T-helper 2 cell treated with Interferon-gamma antibody and Interleukin-4, amounts not matched to agents 5 μg/mL and 100 μg/mL, for 36 hours (primary cell): Measurements from ENCODE around the gene EXD3.
"Not testable (repeated sequence)": the region's sequence is repeated elsewhere in the genome, so short reads cannot be mapped to it uniquely, and the experiment has no call there.

ENCODE experiments used
- DNase-seq: peaks from one replicate; pipeline ENCODE4 v3.0.0; 2021; ENCODE audit warnings: low spot score
- H3K27ac Mint-ChIP-seq: one replicate; pipeline ENCODE4 v1.8.0; 2021; ENCODE audit warnings: mild to moderate bottlenecking, mixed read lengths
- H3K27me3 Mint-ChIP-seq: one replicate; pipeline ENCODE4 v1.8.0; 2021; ENCODE audit warnings: low read depth, mixed read lengths
- H3K36me3 Mint-ChIP-seq: one replicate; pipeline ENCODE4 v1.8.0; 2021; ENCODE audit warnings: low read depth, mixed read lengths
- H3K4me1 Mint-ChIP-seq: one replicate; pipeline ENCODE4 v1.8.0; 2021; ENCODE audit warnings: low read depth, mixed read lengths
- H3K4me3 Mint-ChIP-seq: one replicate; pipeline ENCODE4 v1.8.0; 2022; ENCODE audit warnings: mild to moderate bottlenecking, moderate library complexity, mixed read lengths
- H3K9me3 Mint-ChIP-seq: one replicate; pipeline ENCODE4 v1.8.0; 2021; ENCODE audit warnings: mixed read lengths

Gene EXD3

GRCh38 chr9:137386507-137387113 lies 36.4 kb downstream of the EXD3 start:
- not testable (repeated sequence) for H3K27ac Mint-ChIP-seq, H3K36me3 Mint-ChIP-seq, H3K4me3 Mint-ChIP-seq, H3K27me3 Mint-ChIP-seq, H3K4me1 Mint-ChIP-seq, H3K9me3 Mint-ChIP-seq, DNase-seq

- Mint-ChIP-seq H3K4me3 (no peak overlapping the region), H3K36me3 (no peaks in the 10 kb centered on the region), H3K27ac (no peak overlapping the region), H3K27me3 (no peaks in the 10 kb centered on the region), H3K4me1 (no peaks in the 10 kb centered on the region), H3K9me3 (no peaks in the 10 kb centered on the region)
- DNase-seq = no peak
These were observed 37.8 kb downstream of the EXD3 start for GRCh38 chr9:137385061-137385655.

GRCh38 chr9:137383784-137384756 lies 38.9 kb downstream of the EXD3 start:
- no peak overlapping the region for H3K27ac Mint-ChIP-seq
- DNase-seq = no peak
- H3K4me1 Mint-ChIP-seq = no peaks in the 10 kb centered on the region
- no peaks in the 10 kb centered on the region for H3K27me3 Mint-ChIP-seq
- H3K9me3 Mint-ChIP-seq = no peaks in the 10 kb centered on the region
- H3K36me3 Mint-ChIP-seq = no peaks in the 10 kb centered on the region
- no peak overlapping the region for H3K4me3 Mint-ChIP-seq

GRCh38 chr9:137383081-137383783 lies 39.7 kb downstream of the EXD3 start:
- Mint-ChIP-seq H3K27me3 (no peaks in the 10 kb centered on the region), H3K4me3 (no peak overlapping the region), H3K9me3 (no peaks in the 10 kb centered on the region), H3K4me1 (no peaks in the 10 kb centered on the region), H3K27ac (no peak overlapping the region), H3K36me3 (no peaks in the 10 kb centered on the region)
- DNase-seq = no peak

GRCh38 chr9:137382444-137383080 lies 40.4 kb downstream of the EXD3 start:
- Mint-ChIP-seq H3K4me1 (no peaks in the 10 kb centered on the region), H3K27me3 (no peaks in the 10 kb centered on the region), H3K9me3 (no peaks in the 10 kb centered on the region), H3K4me3 (no peak overlapping the region), H3K27ac (no peak overlapping the region), H3K36me3 (no peaks in the 10 kb centered on the region)
- no peak for DNase-seq

GRCh38 chr9:137381501-137382443 lies 41.2 kb downstream of the EXD3 start:
- DNase-seq = no peak
- H3K4me1 Mint-ChIP-seq = no peaks in the 10 kb centered on the region
- H3K27ac Mint-ChIP-seq = no peak overlapping the region
- H3K27me3 Mint-ChIP-seq = no peaks in the 10 kb centered on the region
- no peaks in the 10 kb centered on the region for H3K9me3 Mint-ChIP-seq
- H3K4me3 Mint-ChIP-seq = no peak overlapping the region
- no peaks in the 10 kb centered on the region for H3K36me3 Mint-ChIP-seq

GRCh38 chr9:137380606-137381005 lies 42.4 kb downstream of the EXD3 start:
- Mint-ChIP-seq H3K27ac (no peak overlapping the region), H3K36me3 (no peaks in the 10 kb centered on the region), H3K9me3 (no peaks in the 10 kb centered on the region), H3K4me3 (no peak overlapping the region), H3K4me1 (no peaks in the 10 kb centered on the region), H3K27me3 (no peaks in the 10 kb centered on the region)
- DNase-seq = no peak

GRCh38 chr9:137380171-137380570 lies 42.8 kb downstream of the EXD3 start:
- Mint-ChIP-seq H3K4me3 (no peak overlapping the region), H3K9me3 (no peaks in the 10 kb centered on the region), H3K27me3 (no peaks in the 10 kb centered on the region), H3K36me3 (no peaks in the 10 kb centered on the region), H3K4me1 (no peaks in the 10 kb centered on the region), H3K27ac (no peak overlapping the region)
- DNase-seq = no peak

- H3K27ac Mint-ChIP-seq = no peak overlapping the region
- no peaks in the 10 kb centered on the region for H3K4me1 Mint-ChIP-seq
These were observed 43.2 kb downstream of the EXD3 start for GRCh38 chr9:137379761-137380161.

GRCh38 chr9:137378688-137379410 lies 44.1 kb downstream of the EXD3 start:
- DNase-seq, H3K27ac Mint-ChIP-seq, H3K4me3 Mint-ChIP-seq, H3K4me1 Mint-ChIP-seq, H3K27me3 Mint-ChIP-seq, H3K36me3 Mint-ChIP-seq, H3K9me3 Mint-ChIP-seq: not testable (repeated sequence)

More at GRCh38 chr9:137379761-137380161, 43.2 kb downstream of the EXD3 start:
- Mint-ChIP-seq H3K9me3 (no peaks in the 10 kb centered on the region), H3K27me3 (no peaks in the 10 kb centered on the region), H3K4me3 (no peak overlapping the region), H3K36me3 (no peaks in the 10 kb centered on the region)
- no peak for DNase-seq

- no peaks in the 10 kb centered on the region for H3K9me3 Mint-ChIP-seq
- H3K36me3 Mint-ChIP-seq = no peaks in the 10 kb centered on the region
- DNase-seq = no peak
- H3K4me3 Mint-ChIP-seq = no peak overlapping the region
- H3K4me1 Mint-ChIP-seq = no peaks in the 10 kb centered on the region
- H3K27me3 Mint-ChIP-seq = no peaks in the 10 kb centered on the region
- H3K27ac Mint-ChIP-seq = no peak overlapping the region
These were observed 46.6 kb downstream of the EXD3 start for GRCh38 chr9:137376386-137376785.

- H3K36me3 Mint-ChIP-seq = no peaks in the 10 kb centered on the region
- H3K9me3 Mint-ChIP-seq = no peaks in the 10 kb centered on the region
- no peak for DNase-seq
- H3K27ac Mint-ChIP-seq = no peak overlapping the region
- no peak overlapping the region for H3K4me3 Mint-ChIP-seq
- no peaks in the 10 kb centered on the region for H3K4me1 Mint-ChIP-seq
- no peaks in the 10 kb centered on the region for H3K27me3 Mint-ChIP-seq
These were observed 47.5 kb downstream of the EXD3 start for GRCh38 chr9:137375321-137376058.
